ENCODE results near the gene PARL.
"Not testable (repeated sequence)": the region's sequence is repeated elsewhere in the genome, so short reads cannot be mapped to it uniquely, and the experiment has no call there.

- not testable (repeated sequence) for TF ChIP-seq EZH2phosphoT487 (IDR thresholded peaks at IDR 0.05)
- TF ChIP-seq, protein P1, sequence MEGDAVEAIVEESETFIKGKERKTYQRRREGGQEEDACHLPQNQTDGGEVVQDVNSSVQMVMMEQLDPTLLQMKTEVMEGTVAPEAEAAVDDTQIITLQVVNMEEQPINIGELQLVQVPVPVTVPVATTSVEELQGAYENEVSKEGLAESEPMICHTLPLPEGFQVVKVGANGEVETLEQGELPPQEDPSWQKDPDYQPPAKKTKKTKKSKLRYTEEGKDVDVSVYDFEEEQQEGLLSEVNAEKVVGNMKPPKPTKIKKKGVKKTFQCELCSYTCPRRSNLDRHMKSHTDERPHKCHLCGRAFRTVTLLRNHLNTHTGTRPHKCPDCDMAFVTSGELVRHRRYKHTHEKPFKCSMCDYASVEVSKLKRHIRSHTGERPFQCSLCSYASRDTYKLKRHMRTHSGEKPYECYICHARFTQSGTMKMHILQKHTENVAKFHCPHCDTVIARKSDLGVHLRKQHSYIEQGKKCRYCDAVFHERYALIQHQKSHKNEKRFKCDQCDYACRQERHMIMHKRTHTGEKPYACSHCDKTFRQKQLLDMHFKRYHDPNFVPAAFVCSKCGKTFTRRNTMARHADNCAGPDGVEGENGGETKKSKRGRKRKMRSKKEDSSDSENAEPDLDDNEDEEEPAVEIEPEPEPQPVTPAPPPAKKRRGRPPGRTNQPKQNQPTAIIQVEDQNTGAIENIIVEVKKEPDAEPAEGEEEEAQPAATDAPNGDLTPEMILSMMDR (IDR thresholded peaks at IDR 0.05), result not testable (repeated sequence)
These were observed 7.5 kb downstream of the PARL start for GRCh38 chr3:183877227-183877626.

All from neural progenitor cell (in vitro differentiated cells).